Measurements from ENCODE around the gene SERPINA9.
"Not testable (repeated sequence)": the region's sequence is repeated elsewhere in the genome, so short reads cannot be mapped to it uniquely, and the experiment has no call there.

The SERPINA9 gene

DNA sequence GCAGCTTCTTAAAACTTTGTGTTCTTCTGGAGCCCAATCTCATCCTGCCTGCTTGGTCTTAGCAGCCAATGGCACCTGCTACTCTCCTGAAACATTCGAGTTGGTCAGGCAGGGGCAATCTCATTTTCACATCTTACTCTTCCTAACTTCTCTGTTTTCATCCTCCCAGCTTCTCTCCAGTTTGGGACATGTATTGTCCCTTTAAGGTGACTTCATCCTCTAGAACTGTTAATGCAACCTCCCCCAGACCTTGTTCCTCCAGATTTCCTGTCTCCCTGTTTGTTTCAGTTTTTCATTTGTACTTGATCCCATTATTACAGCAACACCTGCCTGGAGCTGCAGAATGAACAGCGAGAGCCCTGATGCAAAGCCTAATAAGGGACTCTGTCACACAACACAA lies 54.7 kb downstream of the SERPINA9 start:
- no peak for DNase-seq

DNA sequence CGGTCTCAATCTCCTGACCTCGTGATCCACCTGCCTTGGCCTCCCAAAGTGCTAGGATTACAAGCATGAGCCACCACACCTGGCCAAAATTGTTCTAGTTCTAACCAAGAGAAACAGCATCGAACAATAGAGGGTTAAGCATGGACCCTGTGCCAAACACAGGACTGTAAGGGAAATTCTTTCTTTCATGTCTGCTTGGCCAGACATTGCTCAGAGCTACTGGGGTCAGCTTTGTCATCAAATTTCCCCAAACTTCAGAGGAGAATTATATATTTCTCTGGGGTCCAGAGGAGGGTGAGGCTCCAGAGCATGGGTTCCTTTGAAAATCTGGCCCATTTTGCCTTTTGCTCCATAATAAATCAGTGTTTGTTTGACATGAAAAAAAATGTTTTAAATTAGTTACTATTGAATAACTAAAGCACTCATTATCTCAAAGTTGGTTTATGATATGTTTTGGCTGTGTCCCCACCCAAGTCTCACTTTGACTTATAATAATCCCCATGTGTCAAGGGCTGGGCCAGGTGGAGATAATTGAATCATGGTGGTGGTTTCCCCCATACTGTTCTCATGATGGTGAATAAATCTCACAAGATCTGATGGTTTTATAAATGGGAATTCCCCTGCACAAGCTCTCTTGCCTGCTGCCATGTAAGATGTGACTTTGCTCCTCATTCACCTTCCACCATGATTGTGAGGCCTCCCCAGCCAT lies 58.3 kb downstream of the SERPINA9 start:
- DNase-seq: not testable (repeated sequence)

Data from KG1 (cell line).